Inflammatory macrophage treated with lipopolysaccharide for 4 hours (primary cell): ENCODE data around the gene ZNF30.
A peak's percentile ranks its signal among the peaks of the same experiment; 100 is the strongest.
"Not testable (repeated sequence)": the region's sequence is repeated elsewhere in the genome, so short reads cannot be mapped to it uniquely, and the experiment has no call there.

Experiments used
- DNase-seq: peaks from one replicate; pipeline ENCODE4 v3.0.0-alpha.2; 2020

Gene ZNF30

GRCh38 chr19:34926685-34927375 is at the start of gene ZNF30:
Gene ZNF30, plus strand, starts transcription at chr19:34926903. Its CDS starts 3,045 bp downstream, at chr19:34929948.
- peak; percentile 84 for DNase-seq

GRCh38 chr19:34879563-34879962 is 47.1 kb upstream of the ZNF30 start:
- no peak for DNase-seq

- DNase-seq, result no peak
Observed at GRCh38 chr19:34880034-34880433, 46.7 kb upstream of the ZNF30 start.

GRCh38 chr19:34881982-34882381 is 44.7 kb upstream of the ZNF30 start:
- DNase-seq, result no peak

- DNase-seq, result no peak
Observed at GRCh38 chr19:34888091-34888490, 38.6 kb upstream of the ZNF30 start.

GRCh38 chr19:34900245-34900644 is 26.5 kb upstream of the ZNF30 start:
- no peak for DNase-seq

GRCh38 chr19:34904664-34905527 is 21.8 kb upstream of the ZNF30 start:
- DNase-seq, result no peak

- DNase-seq, result no peak
Observed at GRCh38 chr19:34910770-34911169, 15.9 kb upstream of the ZNF30 start.

GRCh38 chr19:34917144-34917543 is 9.6 kb upstream of the ZNF30 start:
- DNase-seq, result not testable (repeated sequence)

- no peak for DNase-seq
Observed at GRCh38 chr19:34918190-34918589, 8.5 kb upstream of the ZNF30 start.

GRCh38 chr19:34920090-34920786 is 6.5 kb upstream of the ZNF30 start:
- DNase-seq, result not testable (repeated sequence)

GRCh38 chr19:34925278-34925855 is 1.3 kb upstream of the ZNF30 start:
- no peak for DNase-seq

GRCh38 chr19:34926361-34926684 is 380 bp upstream of the ZNF30 start:
- no peak for DNase-seq

- DNase-seq, result no peak
Observed at GRCh38 chr19:34932494-34932893, 5.8 kb downstream of the ZNF30 start.

GRCh38 chr19:34936184-34936583 is 9.5 kb downstream of the ZNF30 start:
- no peak for DNase-seq

- no peak for DNase-seq
Observed at GRCh38 chr19:34938886-34939285, 12.2 kb downstream of the ZNF30 start.

GRCh38 chr19:34943861-34944573 is 17.3 kb downstream of the ZNF30 start:
- no peak for DNase-seq

GRCh38 chr19:34953092-34953491 is 26.4 kb downstream of the ZNF30 start:
- no peak for DNase-seq

- DNase-seq, result no peak
Observed at GRCh38 chr19:34957830-34958751, 31.4 kb downstream of the ZNF30 start.

GRCh38 chr19:34959021-34959420 is 32.3 kb downstream of the ZNF30 start:
- no peak for DNase-seq

- no peak for DNase-seq
Observed at GRCh38 chr19:34960103-34960805, 33.6 kb downstream of the ZNF30 start.
